ENCODE measurements around the gene SGMS2.
A peak's percentile ranks its signal among the peaks of the same experiment; 100 is the strongest.

Gene SGMS2

DNA sequence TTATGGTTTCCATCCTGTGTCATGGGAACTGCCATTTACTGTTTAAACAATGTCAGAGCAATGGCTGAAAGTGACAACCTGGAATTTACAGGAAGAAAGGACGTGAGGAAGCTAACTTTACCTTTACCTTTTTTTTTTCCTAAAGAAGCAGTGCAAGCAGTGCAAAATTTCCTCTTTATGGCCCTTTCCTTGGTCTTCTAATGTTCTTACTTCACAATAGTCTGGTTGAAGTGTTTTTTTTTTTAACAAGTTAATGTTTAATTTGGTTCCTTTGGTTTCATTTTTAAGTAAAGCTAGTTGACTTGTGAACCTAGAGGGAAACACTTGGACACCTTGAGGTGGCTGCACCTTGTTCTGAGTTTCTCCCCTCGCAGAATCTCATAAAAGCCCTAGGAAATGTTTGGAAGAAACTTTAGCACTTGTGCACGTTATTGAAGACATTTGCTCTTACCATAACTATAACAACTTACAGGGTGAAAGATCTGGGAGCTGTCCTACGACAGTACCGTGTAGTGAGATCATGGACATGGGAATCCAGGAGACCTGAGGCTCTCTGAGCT lies 1.8 kb downstream of the SGMS2 start:
- no peaks in the 10 kb centered on the region for H3K9me3 ChIP-seq (ENCODE audit: control insufficient read depth in 5 of 5, low read length in 5 of 5)
- no peaks in the 10 kb centered on the region for H3K27me3 ChIP-seq (ENCODE audit: control insufficient read depth in 5 of 5, insufficient read depth in 4 of 5, low read length in 5 of 5)
- H3K9ac ChIP-seq (ENCODE audit: low read length in 5 of 5) = peak overlapping the region in 1 of 5 donors; percentile 90
- H3K4me1 ChIP-seq (ENCODE audit: control insufficient read depth in 5 of 5, insufficient read depth in 5 of 5, low read length in 5 of 5) = peaks cover 0 to 19% (median 16%) of the 10 kb centered on the region in 5 donors
- H3K36me3 ChIP-seq (ENCODE audit: control insufficient read depth in 5 of 5, insufficient read depth in 5 of 5, low read length in 5 of 5) = no peaks in the 10 kb centered on the region
- peak overlapping the region in 3 of 5 donors; percentile 74 to 86 (median 83) for H3K4me3 ChIP-seq (ENCODE audit: low read depth in 1 of 5, low read length in 5 of 5)
- no peak overlapping the region for H3K27ac ChIP-seq (ENCODE audit: low read depth, low read length)

GRCh38 chr4:107828315-107829090 lies 3.8 kb downstream of the SGMS2 start:
- Histone ChIP-seq H3K4me3 (ENCODE audit: low read depth in 1 of 5, low read length in 5 of 5) (no peak overlapping the region), H3K27ac (ENCODE audit: low read depth, low read length) (no peak overlapping the region), H3K4me1 (ENCODE audit: control insufficient read depth in 5 of 5, insufficient read depth in 5 of 5, low read length in 5 of 5) (peaks cover 0 to 19% (median 16%) of the 10 kb centered on the region in 5 donors), H3K9ac (ENCODE audit: low read length in 5 of 5) (no peak overlapping the region), H3K36me3 (ENCODE audit: control insufficient read depth in 5 of 5, insufficient read depth in 5 of 5, low read length in 5 of 5) (no peaks in the 10 kb centered on the region), H3K9me3 (ENCODE audit: control insufficient read depth in 5 of 5, low read length in 5 of 5) (no peaks in the 10 kb centered on the region), H3K27me3 (ENCODE audit: control insufficient read depth in 5 of 5, insufficient read depth in 4 of 5, low read length in 5 of 5) (no peaks in the 10 kb centered on the region)

DNA sequence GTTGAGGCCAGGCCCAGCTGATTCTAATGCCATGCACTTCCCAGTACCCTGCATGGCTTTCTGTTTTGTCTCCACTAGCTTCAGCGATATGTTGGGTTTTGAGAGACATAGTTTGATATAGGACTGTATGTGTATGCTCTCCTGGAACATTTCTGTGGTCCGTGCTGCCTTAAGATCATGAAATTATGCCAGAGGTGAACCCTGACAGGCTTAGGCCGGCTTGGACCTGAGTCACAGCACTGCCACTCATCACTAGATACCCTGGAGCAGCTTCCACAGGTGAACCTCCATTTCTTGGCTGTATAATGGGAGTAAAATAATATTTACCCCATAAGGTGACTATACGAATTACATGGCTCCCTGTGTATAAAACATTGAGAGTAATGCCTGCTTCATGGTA lies 6.4 kb downstream of the SGMS2 start:
- no peaks in the 10 kb centered on the region for H3K36me3 ChIP-seq (ENCODE audit: control insufficient read depth in 5 of 5, insufficient read depth in 5 of 5, low read length in 5 of 5)
- H3K9me3 ChIP-seq (ENCODE audit: control insufficient read depth in 5 of 5, low read length in 5 of 5) = peaks cover 0 to 4% (median 0%) of the 10 kb centered on the region in 5 donors
- no peaks in the 10 kb centered on the region for H3K27me3 ChIP-seq (ENCODE audit: control insufficient read depth in 5 of 5, insufficient read depth in 4 of 5, low read length in 5 of 5)
- no peak overlapping the region for H3K4me3 ChIP-seq (ENCODE audit: low read depth in 1 of 5, low read length in 5 of 5)
- no peak overlapping the region for H3K9ac ChIP-seq (ENCODE audit: low read length in 5 of 5)
- no peak overlapping the region for H3K27ac ChIP-seq (ENCODE audit: low read depth, low read length)
- peaks cover 0 to 4% (median 0%) of the 10 kb centered on the region in 5 donors for H3K4me1 ChIP-seq (ENCODE audit: control insufficient read depth in 5 of 5, insufficient read depth in 5 of 5, low read length in 5 of 5)

GRCh38 chr4:107832275-107832807 lies 7.6 kb downstream of the SGMS2 start:
- Histone ChIP-seq H3K36me3 (ENCODE audit: control insufficient read depth in 5 of 5, insufficient read depth in 5 of 5, low read length in 5 of 5) (no peaks in the 10 kb centered on the region), H3K4me3 (ENCODE audit: low read depth in 1 of 5, low read length in 5 of 5) (no peak overlapping the region), H3K27me3 (ENCODE audit: control insufficient read depth in 5 of 5, insufficient read depth in 4 of 5, low read length in 5 of 5) (no peaks in the 10 kb centered on the region), H3K4me1 (ENCODE audit: control insufficient read depth in 5 of 5, insufficient read depth in 5 of 5, low read length in 5 of 5) (peaks cover 0 to 2% (median 0%) of the 10 kb centered on the region in 5 donors), H3K27ac (ENCODE audit: low read depth, low read length) (no peak overlapping the region), H3K9me3 (ENCODE audit: control insufficient read depth in 5 of 5, low read length in 5 of 5) (peaks cover 0 to 4% (median 0%) of the 10 kb centered on the region in 5 donors), H3K9ac (ENCODE audit: low read length in 5 of 5) (no peak overlapping the region)

GRCh38 chr4:107834241-107834794 lies 9.6 kb downstream of the SGMS2 start:
- peaks cover 0 to 4% (median 0%) of the 10 kb centered on the region in 5 donors for H3K9me3 ChIP-seq (ENCODE audit: control insufficient read depth in 5 of 5, low read length in 5 of 5)
- H3K27ac ChIP-seq (ENCODE audit: low read depth, low read length) = no peak overlapping the region
- H3K4me3 ChIP-seq (ENCODE audit: low read depth in 1 of 5, low read length in 5 of 5) = no peak overlapping the region
- H3K4me1 ChIP-seq (ENCODE audit: control insufficient read depth in 5 of 5, insufficient read depth in 5 of 5, low read length in 5 of 5) = peaks cover 0 to 13% (median 7%) of the 10 kb centered on the region in 5 donors
- no peaks in the 10 kb centered on the region for H3K36me3 ChIP-seq (ENCODE audit: control insufficient read depth in 5 of 5, insufficient read depth in 5 of 5, low read length in 5 of 5)
- no peak overlapping the region for H3K9ac ChIP-seq (ENCODE audit: low read length in 5 of 5)
- H3K27me3 ChIP-seq (ENCODE audit: control insufficient read depth in 5 of 5, insufficient read depth in 4 of 5, low read length in 5 of 5) = no peaks in the 10 kb centered on the region

DNA sequence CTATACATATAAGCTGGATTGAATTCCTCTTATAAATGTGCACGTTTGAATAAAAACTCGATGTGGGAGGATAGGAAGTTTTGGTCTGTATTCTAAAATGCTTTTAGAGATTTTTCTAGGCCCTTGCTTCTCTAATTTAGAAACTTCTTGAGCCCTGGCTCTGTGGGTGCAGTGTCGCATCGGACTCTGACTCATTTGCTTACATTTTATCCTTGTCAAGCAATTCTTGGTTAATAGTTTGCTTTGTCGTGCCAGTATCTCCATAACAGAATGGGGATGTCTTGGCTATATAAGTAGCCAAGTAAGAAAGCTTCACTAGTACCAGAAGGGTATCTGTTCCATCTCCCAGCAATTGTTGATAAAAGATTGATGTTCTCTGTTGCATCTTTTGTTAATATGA lies 10.7 kb downstream of the SGMS2 start:
- H3K36me3 ChIP-seq (ENCODE audit: control insufficient read depth in 5 of 5, insufficient read depth in 5 of 5, low read length in 5 of 5) = no peaks in the 10 kb centered on the region
- peaks cover 0 to 4% (median 0%) of the 10 kb centered on the region in 5 donors for H3K9me3 ChIP-seq (ENCODE audit: control insufficient read depth in 5 of 5, low read length in 5 of 5)
- peaks cover 0 to 13% (median 7%) of the 10 kb centered on the region in 5 donors for H3K4me1 ChIP-seq (ENCODE audit: control insufficient read depth in 5 of 5, insufficient read depth in 5 of 5, low read length in 5 of 5)
- no peak overlapping the region for H3K4me3 ChIP-seq (ENCODE audit: low read depth in 1 of 5, low read length in 5 of 5)
- H3K27me3 ChIP-seq (ENCODE audit: control insufficient read depth in 5 of 5, insufficient read depth in 4 of 5, low read length in 5 of 5) = no peaks in the 10 kb centered on the region
- no peak overlapping the region for H3K27ac ChIP-seq (ENCODE audit: low read depth, low read length)
- H3K9ac ChIP-seq (ENCODE audit: low read length in 5 of 5) = no peak overlapping the region

DNA sequence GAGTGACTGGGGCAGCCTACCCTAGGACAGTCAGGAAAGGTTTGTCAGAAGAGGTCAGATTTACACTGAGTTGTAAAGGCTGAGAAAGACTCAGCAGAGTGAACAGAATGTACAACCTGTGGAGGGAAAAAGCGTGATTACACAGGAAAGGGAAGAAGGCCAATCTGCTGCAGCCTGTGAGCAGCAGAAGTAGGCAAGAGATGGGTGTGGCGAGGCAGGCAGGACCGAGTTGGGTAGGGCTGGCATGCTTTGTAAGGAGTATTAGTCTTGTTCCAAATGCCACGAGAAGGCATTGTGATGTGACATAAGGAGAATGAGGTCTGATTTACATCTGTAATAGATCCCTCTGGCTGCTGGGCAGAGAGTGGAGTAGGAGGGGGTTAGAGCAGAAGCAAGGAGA lies 12.6 kb downstream of the SGMS2 start:
- H3K4me1 ChIP-seq (ENCODE audit: control insufficient read depth in 5 of 5, insufficient read depth in 5 of 5, low read length in 5 of 5) = peaks cover 0 to 13% (median 7%) of the 10 kb centered on the region in 5 donors
- H3K9me3 ChIP-seq (ENCODE audit: control insufficient read depth in 5 of 5, low read length in 5 of 5) = peaks cover 0 to 4% (median 0%) of the 10 kb centered on the region in 5 donors
- H3K27ac ChIP-seq (ENCODE audit: low read depth, low read length) = no peak overlapping the region
- H3K9ac ChIP-seq (ENCODE audit: low read length in 5 of 5) = no peak overlapping the region
- H3K36me3 ChIP-seq (ENCODE audit: control insufficient read depth in 5 of 5, insufficient read depth in 5 of 5, low read length in 5 of 5) = no peaks in the 10 kb centered on the region
- H3K4me3 ChIP-seq (ENCODE audit: low read depth in 1 of 5, low read length in 5 of 5) = no peak overlapping the region
- H3K27me3 ChIP-seq (ENCODE audit: control insufficient read depth in 5 of 5, insufficient read depth in 4 of 5, low read length in 5 of 5) = no peaks in the 10 kb centered on the region

- Histone ChIP-seq H3K9me3 (ENCODE audit: control insufficient read depth in 5 of 5, low read length in 5 of 5) (peaks cover 0 to 4% (median 0%) of the 10 kb centered on the region in 5 donors), H3K4me1 (ENCODE audit: control insufficient read depth in 5 of 5, insufficient read depth in 5 of 5, low read length in 5 of 5) (peaks cover 0 to 13% (median 7%) of the 10 kb centered on the region in 5 donors), H3K4me3 (ENCODE audit: low read depth in 1 of 5, low read length in 5 of 5) (no peak overlapping the region), H3K36me3 (ENCODE audit: control insufficient read depth in 5 of 5, insufficient read depth in 5 of 5, low read length in 5 of 5) (no peaks in the 10 kb centered on the region), H3K9ac (ENCODE audit: low read length in 5 of 5) (no peak overlapping the region), H3K27me3 (ENCODE audit: control insufficient read depth in 5 of 5, insufficient read depth in 4 of 5, low read length in 5 of 5) (no peaks in the 10 kb centered on the region), H3K27ac (ENCODE audit: low read depth, low read length) (no peak overlapping the region)
Observed at GRCh38 chr4:107837776-107838618, 13.3 kb downstream of the SGMS2 start.

DNA sequence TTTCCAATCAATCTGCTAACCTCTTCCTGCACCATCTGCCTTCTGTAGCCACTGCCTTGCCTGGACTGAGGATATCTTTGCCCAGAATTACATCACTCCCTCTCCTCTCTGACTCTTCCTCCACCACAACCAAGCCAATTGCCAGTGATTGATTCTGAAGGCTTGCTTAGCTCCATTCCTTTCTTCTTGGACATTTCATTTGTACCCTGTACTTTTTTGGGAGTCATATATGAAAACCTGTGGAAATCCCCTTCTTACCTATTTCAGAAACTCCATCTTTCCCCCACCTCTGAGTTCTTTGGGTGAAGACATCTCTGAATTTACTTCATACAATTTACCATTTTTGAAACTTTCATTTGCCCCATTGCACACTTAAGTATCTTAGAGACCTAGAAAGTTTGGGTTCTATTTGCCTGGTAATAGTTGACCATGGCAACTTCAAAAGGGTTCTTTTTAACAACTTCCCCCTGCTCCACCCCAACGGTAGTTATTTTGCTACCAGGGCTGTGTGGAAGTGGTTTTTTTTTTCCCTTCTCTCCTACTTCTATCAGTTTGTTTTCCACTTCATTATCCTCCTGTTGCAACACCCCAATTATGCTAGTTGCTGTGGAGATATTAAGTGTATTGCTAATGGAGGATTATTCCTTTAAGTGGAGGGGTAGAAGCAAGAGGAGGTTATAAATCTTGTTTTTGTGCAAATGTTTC lies 14.3 kb downstream of the SGMS2 start:
- H3K27ac ChIP-seq (ENCODE audit: low read depth, low read length) = peak overlapping the region; percentile 47

More for the DNA sequence above, 14.3 kb downstream of the SGMS2 start:
- no peaks in the 10 kb centered on the region for H3K9me3 ChIP-seq (ENCODE audit: control insufficient read depth in 5 of 5, low read length in 5 of 5)
- no peaks in the 10 kb centered on the region for H3K36me3 ChIP-seq (ENCODE audit: control insufficient read depth in 5 of 5, insufficient read depth in 5 of 5, low read length in 5 of 5)
- H3K4me1 ChIP-seq (ENCODE audit: control insufficient read depth in 5 of 5, insufficient read depth in 5 of 5, low read length in 5 of 5) = peaks cover 0 to 13% (median 7%) of the 10 kb centered on the region in 5 donors
- H3K4me3 ChIP-seq (ENCODE audit: low read depth in 1 of 5, low read length in 5 of 5) = no peak overlapping the region
- H3K9ac ChIP-seq (ENCODE audit: low read length in 5 of 5) = no peak overlapping the region
- H3K27me3 ChIP-seq (ENCODE audit: control insufficient read depth in 5 of 5, insufficient read depth in 4 of 5, low read length in 5 of 5) = no peaks in the 10 kb centered on the region

All from subcutaneous abdominal adipose tissue (tissue), 5 donors.